Epithelial cell of proximal tubule (primary cell): Measurements from ENCODE around the gene AKAP6. TPM values are rescaled to one million over a fixed set of nuclear protein-coding genes. Genes with fewer than 3 reads are reported as not detected.

ENCODE experiments used
- DNase-seq: peaks from one replicate; pipeline ENCODE4 v3.0.0-alpha.2; 2011; ENCODE audit warnings: low read depth
- H3K4me3 ChIP-seq: 2 replicates; pipeline ENCODE4 v1.5.1; 2011; ENCODE audit warnings: low read depth, mild to moderate bottlenecking, low read length
- CTCF ChIP-seq: conservative IDR thresholded peaks from 2 replicates; pipeline ENCODE4 v1.5.1; 2012; ENCODE audit warnings: low read depth, mild to moderate bottlenecking, low read length
- total RNA-seq: library from RNA; depleted of rRNA; stranded (reverse); fragments of >200 nt; gene quantifications from 2 replicates; pipeline ENCODE4 v1.2.3, GENCODE V29; 2015

Gene AKAP6
- total RNA-seq, 1 donor from 2014 or later = 4.6 TPM

DNA sequence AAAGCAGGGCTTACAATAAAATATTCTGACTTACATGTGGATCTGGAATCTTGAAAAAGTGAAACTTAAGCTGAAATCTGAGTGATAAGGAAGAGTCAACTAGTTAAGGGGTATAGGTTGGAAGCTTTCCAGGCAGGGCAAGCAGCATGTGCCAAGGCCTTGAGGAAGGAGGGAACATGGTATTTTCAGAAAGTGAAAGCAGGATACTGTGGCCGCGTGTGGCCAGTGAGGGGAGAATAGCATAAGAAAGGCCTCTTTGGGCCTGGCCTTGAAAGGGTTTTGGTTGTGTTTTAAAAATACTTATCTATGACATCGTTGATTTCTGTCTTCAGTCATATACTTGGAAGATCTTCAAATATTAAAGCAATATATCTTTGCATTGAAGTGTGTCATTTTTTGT, 213.4 kb downstream of the AKAP6 start:
- no peak for TF ChIP-seq CTCF
- DNase-seq = no peak
- no peak overlapping the region for H3K4me3 ChIP-seq

GRCh38 chr14:32545095-32545494, 216.0 kb downstream of the AKAP6 start:
- DNase-seq = no peak
- no peak for TF ChIP-seq CTCF
- no peak overlapping the region for H3K4me3 ChIP-seq

DNA sequence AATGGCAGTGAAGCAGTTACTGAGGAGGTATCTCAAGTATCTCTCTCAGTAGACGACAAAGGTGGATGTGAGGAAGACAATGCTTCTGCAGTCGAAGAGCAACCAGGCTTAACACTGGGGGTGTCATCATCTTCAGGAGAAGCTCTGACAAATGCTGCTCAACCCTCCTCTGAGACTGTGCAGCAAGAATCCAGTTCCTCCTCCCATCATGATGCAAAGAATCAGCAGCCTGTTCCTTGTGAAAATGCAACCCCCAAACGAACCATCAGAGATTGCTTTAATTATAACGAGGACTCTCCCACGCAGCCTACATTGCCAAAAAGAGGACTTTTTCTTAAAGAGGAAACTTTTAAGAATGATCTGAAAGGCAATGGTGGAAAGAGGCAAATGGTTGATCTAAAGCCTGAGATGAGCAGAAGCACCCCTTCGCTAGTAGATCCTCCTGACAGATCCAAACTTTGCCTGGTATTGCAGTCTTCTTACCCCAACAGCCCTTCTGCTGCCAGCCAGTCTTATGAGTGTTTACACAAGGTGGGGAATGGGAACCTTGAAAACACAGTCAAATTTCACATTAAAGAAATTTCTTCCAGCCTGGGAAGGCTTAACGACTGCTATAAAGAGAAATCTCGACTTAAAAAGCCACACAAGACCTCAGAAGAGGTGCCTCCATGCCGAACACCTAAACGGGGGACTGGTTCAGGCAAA, 216.6 kb downstream of the AKAP6 start:
- H3K4me3 ChIP-seq = no peak overlapping the region
- TF ChIP-seq CTCF = no peak
- DNase-seq = no peak

- no peak for DNase-seq
- H3K4me3 ChIP-seq = no peak overlapping the region
- TF ChIP-seq CTCF = no peak
Observed at GRCh38 chr14:32546246-32546645, 217.1 kb downstream of the AKAP6 start.

GRCh38 chr14:32552766-32553165, 223.7 kb downstream of the AKAP6 start:
- no peak for TF ChIP-seq CTCF
- H3K4me3 ChIP-seq = no peak overlapping the region
- no peak for DNase-seq

- no peak overlapping the region for H3K4me3 ChIP-seq
- no peak for TF ChIP-seq CTCF
- DNase-seq = no peak
Observed at GRCh38 chr14:32559048-32559447, 229.9 kb downstream of the AKAP6 start.

DNA sequence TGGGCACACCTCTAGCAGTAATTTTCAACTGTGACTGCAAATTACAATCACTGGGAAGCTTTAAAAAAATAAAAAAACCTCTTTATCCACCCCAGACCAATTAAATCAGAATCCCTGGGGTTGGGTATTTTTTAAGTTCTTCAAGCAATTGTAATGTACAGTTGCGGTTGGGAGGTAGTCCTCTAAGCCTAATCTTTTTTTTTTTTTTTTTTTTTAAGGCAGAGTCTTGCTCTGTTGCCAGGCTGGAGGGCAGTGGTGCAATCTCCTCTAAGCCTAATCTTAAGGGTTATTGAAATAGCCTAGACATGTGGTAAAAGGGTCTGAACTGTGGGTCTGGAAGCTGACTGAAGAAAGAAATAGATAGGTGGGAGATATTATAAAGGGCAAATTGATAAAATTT, 230.5 kb downstream of the AKAP6 start:
- no peak overlapping the region for H3K4me3 ChIP-seq
- no peak for TF ChIP-seq CTCF
- DNase-seq = no peak
